ENCODE results near the gene AQP10.
"Not testable (repeated sequence)": the region's sequence is repeated elsewhere in the genome, so short reads cannot be mapped to it uniquely, and the experiment has no call there.

The AQP10 gene

DNA sequence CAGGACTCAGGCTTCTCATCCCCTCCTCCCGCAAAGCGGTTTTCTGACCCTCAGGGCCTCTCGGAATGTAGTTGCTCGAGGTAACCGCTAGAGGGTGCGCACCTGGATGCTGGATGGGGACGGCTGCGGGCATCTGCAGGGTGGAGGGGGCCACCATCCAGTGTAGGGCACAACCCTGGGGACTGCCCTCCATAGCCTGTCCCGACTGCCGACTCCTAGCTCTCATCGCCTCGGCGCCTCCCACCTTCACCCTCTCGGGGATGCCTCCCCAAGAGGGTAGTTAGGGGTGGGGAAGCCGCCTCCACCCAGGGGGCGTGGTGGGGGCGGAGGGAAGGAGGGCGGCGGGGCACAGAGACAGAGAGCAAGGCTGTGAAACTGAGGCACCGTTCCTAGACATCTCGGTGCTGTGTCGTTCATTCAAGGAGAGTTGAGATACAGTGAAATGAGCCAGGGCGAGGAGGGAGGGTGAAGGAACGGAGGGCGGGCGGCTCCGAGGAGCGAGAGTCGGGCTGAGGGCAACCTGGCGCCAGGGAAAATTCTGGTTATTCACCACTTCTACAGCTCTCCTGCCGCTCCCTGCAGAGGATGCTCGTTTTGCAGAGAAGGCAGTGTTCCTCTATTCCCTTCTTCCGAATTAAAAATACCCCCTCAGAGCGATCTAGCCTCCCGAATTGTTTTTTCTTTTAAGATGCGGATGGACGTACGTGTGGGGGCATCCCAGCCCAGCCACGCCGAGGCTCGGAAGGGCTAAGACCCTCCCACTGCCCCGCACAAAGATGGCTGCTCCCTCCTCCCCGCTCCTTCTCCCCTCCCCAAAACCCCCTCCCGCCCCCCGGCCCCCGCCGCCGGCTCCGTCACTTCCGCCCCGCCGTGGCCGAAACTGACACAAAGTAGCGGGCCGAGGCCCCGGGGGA, 4.0 kb downstream of the AQP10 start, which contains the start of gene ATP8B2:
TSS of gene ATP8B2 (plus strand) at position 857 of the 914 bp plus-strand sequence. CDS start 2,617 bp downstream, outside the sequence.
- DNase-seq, result peak; percentile 81

DNA sequence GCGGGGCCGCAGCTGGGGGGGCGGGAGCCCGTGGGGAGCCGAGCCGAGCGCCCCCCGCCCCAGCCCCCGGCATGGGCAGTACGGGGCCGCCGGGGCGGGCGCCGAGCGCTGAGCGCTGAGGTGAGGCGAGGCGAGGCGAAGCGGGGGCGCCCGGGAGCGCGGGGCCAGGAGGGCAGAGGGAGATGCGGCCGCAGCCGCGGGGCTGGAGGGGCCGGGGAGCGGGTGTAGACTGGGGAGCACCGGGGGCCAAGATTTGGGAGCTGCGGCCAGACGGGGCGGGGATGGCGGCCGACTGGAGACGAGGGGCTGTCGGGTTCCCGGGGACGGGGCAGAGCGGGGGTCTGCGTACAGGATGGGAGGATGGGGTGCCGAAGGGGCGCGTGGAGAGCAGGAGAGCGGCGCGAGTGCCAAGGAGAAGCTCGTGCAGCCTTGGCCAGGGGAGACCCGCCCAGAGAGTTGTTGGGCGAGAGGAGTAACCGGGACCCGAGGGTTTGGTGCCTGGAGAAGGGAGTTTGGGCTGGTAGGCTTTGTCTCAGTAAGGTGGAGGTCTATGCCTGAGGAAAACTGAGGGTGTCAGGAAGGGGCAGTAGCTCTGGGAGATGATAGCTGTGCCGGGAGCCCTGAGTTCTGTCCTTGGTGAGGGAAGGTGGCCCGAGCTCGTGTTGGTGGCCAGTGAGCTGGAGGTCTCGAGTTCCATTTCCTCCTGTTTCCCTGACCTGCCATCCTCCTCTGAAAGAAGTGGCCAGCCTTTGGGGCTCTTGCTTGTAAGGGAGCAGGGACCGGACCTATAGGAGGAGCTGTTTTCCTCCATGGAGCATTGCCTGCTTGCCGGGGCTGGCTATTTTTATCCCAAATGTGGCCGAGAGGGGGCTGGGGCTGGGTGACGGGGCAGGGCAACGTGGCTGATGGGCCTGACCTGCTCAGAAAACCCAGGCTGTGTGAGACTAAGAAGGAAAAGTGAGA, 5.0 kb downstream of the AQP10 start:
- DNase-seq, result peak; percentile 57

DNA sequence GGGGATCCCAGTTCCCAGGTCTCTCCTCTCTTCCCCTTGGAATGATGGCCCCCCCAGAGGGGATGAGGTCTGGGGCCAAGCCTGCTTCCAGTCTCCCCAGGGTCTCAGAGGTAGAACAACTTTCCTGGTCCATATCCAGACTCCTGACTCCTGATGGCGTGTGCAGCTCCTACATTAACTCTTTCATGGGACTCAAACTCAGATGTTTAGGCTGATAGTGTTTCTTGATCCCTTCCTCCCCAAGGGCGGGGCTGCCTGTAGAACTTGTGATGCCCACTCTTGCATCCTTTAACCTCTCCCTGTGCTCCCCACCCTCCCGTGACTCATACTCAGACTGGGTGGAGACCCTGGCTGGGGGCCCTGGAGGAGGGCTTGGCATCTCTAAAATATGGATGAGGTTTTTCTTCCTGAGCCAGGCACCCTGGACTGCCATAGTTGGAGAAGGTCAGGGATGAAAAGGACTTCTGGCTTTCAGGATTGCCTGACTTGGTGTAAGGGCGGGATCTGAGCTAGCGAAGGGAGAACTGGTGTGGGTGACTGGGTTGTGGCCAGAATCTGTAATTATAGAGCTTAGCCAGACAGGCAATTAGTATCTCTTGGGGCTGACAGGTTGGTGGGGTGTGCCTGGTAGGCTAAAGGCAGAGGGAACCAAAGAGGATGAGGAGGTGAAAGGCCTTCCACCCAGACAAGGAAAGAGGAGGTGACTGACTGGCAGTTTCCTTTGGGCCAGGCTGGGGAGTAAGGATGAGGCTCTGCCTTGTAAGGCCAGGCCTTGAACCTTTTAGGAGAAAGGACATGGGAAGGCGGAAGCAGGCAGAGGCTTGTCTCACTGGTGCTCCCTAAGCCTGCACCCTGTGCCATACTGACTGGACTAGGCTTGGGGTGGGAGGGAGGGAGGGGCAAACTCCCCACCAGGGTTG, 5.9 kb downstream of the AQP10 start:
- DNase-seq, result no peak

DNA sequence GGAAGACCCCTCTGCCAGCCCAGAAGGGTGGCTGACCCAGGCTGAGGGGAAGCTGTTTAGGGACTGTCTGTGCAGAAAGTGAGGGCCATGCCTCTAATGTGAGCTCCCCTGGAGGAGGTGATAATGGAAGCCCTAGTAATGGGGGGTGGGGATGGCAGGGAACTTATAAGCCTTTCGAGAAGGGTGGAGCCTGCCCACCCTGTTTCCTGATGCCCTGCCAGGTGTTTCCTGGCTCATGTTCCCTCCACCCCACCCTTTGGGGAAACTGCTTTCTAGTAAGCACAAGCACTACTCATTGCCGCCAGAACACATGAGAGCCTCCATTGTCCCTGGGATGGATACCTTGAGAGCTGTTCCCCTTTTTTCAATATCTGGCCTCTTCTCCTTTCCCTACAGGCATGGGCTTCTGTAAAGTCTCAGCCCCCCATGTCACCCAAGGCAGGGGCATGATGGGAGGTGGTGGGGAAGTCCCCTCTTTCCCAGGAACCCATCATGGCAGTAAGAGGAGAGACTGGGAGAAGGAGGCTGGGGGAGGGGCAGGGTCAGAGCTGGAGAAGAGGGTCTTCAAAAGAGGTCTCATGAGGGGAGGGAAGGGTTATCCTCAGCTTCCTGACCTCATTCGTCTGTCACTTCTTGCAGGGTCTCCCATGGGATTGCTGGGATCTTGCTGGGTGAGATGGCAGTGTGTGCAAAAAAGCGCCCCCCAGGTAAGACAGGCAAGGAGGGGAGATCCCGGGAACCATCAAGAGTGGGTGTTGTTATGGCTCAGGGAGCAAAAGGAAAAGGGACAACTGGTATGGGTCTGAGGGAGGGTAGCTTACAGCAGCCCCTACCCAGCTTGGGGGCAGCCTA, 6.8 kb downstream of the AQP10 start:
- DNase-seq, result no peak

DNA sequence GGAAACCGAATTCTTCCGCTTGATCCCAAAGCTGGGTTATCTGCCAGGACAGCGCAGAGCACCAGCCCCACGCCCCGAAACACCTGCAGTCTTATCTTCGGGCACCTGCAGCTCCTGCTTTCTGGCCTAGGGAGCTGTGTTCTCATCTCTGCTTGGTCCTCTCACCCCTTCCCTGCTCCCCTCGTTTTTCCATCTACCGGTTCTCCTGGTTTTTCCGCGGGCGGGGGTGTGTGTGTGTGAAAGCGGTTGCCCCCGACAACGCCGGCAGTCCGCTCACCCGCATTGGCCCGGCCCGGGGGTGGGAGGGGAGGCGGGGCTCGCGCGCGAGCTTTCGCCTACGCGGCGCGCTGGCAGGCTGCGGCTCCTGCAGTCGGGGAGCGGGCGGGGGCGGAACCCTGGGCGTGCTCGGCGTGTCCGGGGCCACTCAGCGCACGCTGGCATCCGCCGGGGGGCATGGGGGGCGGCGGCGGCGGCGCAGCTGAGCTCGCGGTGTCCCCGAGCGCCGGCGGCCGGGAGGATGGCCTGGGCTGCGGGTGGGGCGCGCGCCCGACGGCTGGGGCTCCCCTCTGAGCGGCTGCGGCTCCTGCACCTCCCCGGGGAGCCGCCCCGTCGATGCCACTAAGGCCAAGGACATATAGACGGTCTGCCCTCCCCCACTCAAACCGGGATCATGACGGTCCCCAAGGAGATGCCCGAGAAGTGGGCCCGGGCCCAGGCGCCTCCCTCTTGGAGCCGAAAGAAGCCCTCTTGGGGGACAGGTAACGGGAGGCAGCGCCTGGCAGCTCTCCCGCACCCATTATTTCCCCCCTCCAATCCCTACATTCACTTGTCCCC, 7.6 kb downstream of the AQP10 start:
- DNase-seq, result no peak

DNA sequence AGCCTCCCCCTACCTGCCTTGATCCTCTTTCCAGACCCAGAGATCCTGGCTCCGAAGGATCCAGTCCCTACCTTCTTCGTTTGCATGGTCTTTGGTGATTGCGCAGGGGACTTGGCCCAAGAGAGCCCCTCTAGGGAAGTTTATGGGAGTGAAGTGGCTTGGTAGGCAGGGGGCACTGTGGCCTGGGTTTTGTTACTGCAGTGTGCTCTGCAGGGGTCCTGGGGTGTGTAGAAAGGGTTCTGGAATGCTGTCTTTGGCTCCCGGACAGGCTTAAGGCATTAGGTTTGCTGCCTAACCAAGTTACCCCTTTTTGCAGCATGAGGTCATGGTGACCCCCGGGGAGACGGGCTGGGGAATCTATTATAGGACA, 8.2 kb downstream of the AQP10 start:
- no peak for DNase-seq

DNA sequence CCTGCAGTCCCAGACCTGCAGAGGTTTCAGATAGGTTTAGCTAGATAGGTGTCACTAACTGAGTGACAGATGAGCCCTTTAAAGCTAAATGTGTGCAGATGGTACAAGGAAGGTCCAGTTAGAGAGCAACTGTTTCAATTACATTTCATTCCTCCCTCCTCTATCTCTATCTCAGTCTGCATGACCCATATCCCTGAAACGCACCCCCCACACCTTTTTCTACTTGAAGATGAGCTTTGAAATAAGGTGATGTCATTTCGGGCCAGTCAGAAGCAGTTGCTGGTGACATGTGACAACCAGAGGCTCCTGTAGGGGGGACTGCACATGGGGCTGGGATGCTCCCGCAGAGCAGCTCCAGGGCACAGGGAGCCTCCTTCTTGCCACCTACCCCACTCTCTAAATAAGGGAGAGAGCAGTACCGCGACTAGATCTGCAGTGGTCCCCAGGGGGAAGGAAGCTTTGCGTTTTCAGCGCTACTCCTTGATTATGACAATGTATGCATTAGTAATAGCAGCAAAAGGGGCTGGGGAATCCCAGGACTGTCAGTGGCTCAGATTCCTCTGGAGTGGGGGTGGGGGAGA, 8.7 kb downstream of the AQP10 start:
- no peak for DNase-seq

DNA sequence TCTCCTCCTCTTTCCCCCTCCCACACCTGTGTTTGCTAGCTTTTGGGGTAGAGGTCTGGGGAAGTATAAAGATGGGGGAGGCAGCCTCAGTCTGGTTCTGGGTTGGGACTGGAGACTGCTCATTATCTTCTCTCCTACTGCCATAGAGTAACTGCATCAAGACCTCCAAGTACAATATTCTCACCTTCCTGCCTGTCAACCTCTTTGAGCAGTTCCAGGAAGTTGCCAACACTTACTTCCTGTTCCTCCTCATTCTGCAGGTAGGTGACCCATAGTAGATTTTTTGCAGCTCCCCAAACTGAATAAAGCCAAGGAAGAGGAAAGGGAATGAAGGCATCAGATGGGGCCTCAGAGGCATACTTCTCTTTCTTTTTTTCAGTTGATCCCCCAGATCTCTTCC, 9.8 kb downstream of the AQP10 start:
- DNase-seq, result no peak

DNA sequence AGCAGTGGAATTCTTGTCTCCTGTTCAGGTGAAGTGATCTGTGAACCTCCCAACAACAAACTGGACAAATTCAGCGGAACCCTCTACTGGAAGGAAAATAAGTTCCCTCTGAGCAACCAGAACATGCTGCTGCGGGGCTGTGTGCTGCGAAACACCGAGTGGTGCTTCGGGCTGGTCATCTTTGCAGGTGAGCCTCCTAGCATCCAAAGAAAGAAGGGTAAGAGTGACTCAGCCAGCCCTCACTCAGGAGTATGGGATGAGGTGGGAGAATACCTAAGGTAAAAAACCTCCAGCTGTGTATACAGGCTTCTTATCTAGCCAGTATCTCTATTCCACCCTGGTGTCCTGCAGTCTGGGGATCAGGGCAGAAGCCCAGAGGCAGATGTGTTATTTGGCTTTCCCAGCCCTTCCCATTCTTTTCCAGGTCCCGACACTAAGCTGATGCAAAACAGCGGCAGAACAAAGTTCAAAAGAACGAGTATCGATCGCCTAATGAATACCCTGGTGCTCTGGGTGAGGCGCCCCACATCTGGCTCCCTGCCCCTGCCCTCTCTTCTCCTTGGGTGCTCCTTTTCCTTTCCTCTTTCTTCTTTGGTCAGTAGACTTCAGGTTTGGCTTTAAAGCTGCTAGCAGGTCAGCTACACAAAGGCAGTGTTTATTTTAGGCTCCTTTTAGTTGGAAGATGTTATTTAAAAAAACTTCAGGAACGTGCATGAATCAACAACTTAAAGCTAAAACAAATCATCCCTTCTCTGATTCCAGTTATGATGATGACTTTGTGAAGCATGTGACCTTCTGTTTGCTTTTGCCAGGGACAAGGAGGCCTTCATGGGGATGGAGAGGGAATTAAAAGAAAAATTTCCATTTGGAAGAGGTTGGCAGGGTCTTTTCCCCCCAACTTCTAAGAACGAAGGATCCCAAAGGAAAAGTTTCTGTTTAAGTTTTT, 13.5 kb downstream of the AQP10 start:
- no peak for DNase-seq

DNA sequence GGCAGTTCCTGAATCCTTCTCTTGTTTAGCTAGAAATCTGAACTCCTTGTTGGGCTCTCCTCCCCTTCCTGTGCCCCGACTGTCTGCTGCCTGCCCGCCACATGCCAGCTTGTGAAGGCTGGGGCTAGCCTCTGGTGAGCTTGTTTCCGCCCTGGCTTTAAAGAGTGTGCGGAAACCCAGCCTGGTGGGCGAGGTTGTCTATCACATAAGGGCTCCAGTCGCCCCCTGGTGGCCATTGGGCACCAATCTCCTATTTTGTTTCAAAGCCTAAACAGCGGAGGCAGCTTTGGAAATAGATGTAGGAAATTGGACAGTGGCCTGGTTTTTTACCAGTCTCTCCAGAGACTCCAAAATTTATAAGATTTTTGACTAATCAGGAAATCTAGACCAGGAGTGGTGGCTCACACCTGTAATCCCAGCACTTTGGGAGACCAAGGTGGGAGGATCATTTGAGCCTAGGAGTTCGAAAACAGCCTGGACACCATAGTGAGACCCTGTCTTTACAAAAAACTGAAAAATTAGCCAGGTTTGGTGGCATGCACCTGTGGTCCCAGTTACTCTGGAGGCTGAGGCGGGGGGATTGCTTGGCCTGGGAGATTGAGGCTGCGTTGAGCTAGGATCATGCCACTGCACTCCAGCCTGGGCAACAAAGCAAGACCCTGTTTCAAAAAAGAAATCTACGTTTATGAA, 14.3 kb downstream of the AQP10 start:
- DNase-seq, result peak; percentile 90

DNA sequence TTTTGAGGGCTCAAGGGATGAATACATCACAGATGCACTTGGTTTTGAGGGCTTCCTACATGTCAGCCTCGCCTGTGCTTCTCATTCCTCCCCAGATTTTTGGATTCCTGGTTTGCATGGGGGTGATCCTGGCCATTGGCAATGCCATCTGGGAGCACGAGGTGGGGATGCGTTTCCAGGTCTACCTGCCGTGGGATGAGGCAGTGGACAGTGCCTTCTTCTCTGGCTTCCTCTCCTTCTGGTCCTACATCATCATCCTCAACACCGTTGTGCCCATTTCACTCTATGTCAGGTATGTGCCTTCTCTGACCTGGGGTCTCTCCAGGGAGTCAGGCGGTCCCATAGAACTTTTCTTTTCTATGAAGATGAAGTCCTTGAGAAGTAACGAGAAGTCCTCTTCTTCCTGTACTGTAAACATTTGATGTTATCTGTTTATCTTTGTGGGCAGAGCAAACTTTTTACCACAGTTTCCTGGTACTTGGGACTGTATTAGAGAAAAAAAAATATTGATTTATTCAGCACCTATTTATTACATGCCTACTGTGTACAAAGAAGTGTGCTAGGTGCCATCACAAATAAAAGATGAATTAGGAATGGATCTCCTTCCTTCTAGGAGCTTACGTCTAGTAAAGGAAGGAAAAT, 16.5 kb downstream of the AQP10 start:
- no peak for DNase-seq

DNA sequence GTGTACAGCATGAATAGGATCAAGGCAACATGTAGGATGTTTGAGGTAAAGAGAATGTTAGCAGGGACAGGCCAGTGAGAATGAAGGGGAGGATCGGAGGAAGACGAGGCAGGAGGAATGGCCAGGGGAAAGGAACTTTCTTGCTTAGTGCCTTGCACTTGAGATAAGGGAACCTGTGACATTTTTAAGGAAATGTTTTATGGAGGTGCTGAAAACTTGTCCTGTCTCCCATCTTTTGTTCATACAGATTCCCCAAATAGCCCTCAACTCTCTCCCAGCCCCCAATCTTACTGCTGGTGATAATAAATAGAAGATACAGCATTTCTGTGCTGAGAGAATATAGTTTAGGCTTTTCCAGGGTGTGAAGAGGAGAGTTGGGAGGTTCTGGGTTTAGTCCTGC, 18.0 kb downstream of the AQP10 start:
- no peak for DNase-seq

DNA sequence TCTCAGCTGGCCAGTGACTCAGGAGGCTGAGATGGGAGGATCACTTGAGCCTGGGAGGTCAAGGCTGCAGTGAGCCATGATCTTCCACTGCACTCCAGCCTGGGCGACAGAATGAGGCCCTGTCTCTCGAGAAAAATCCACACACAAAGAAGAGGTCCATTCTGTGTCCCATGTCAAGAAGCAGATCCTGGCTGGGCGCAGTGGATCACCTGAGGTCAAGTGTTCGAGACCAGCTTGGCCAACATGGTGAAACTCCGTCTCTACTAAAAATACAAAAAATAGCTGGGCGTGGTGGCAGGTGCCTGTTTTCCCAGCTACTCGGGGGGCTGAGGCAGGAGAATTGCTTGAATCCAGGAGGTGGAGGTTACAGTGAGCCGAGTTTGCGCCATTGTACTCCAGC, 20.5 kb downstream of the AQP10 start:
- not testable (repeated sequence) for DNase-seq

DNA sequence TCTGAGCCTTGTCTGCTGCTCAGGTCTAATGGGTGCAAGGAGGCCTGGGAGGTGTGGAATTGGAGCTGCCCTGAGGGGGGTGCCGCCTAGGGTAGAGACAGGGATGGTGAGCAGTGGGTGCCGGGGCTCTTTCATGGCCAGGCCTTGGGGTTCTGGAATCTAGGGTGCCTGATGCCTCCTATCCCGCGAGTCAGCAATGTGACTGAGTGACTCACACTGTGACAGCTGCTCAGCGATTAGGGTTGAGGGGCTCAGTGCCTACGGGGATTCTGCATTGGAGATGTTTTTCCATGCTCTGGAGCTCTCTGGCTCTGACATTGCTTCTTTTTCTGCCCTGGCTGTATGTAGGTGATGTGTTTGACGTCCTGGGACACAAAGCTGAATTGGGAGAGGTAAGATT, 21.2 kb downstream of the AQP10 start:
- DNase-seq, result no peak

DNA sequence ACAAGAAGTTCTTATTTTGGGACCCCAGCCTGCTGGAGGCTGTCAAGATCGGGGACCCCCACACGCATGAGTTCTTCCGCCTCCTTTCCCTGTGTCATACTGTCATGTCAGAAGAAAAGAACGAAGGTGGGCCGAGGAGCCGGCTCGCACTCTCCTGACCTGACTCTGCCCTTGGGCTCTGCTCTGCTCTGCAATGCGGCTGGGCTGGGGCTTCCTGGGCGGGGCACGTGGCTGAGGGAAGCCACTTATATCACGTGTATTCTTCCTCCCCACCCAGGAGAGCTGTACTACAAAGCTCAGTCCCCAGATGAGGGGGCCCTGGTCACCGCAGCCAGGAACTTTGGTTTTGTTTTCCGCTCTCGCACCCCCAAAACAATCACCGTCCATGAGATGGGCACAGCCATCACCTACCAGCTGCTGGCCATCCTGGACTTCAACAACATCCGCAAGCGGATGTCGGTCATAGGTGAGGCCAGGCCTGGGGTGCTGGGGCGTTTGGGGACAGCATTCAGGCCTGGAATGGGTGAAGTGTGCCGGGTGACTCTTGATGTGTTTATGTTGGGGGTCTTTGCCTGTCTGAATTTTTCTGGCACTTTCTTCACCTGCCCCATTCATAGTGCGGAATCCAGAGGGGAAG, 22.1 kb downstream of the AQP10 start:
- DNase-seq, result no peak

DNA sequence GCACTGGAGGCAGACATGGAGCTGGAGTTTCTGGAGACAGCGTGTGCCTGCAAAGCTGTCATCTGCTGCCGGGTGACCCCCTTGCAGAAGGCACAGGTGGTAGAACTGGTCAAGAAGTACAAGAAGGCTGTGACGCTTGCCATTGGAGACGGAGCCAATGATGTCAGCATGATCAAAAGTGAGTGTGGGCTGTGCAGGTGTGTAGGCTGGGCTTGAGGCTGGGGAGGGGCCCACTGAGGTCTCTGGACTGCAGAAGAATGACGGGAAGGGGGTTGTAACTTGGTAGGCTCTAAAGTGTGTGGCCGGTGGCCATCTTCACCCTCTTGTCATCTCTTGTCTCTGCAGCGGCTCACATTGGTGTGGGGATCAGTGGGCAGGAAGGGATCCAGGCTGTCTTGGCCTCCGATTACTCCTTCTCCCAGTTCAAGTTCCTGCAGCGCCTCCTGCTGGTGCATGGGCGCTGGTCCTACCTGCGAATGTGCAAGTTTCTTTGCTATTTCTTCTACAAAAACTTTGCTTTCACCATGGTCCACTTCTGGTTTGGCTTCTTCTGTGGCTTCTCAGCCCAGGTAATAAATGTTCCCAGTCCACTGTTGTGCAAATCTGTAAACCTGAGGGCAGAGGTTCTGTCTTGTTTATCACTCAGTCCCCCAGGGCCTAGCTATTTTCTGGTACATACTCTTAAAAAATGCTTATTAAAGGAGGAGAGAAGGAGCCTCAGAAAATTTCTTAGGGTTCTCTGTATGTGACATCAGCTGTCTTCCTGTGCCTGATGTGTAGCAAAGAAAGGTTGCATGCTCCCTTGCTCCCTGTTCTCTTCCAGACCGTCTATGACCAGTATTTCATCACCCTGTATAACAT, 24.3 kb downstream of the AQP10 start:
- peak; percentile 10 for DNase-seq

Measured in SHP77 treated with DMSO at 0.1 percent for 48 hours (cell line).